Cardiac fibroblast (primary cell): ENCODE data around the gene RPL12.
A peak's percentile ranks its signal among the peaks of the same experiment; 100 is the strongest.
"Not testable (repeated sequence)": the region's sequence is repeated elsewhere in the genome, so short reads cannot be mapped to it uniquely, and the experiment has no call there.

Source experiments
- DNase-seq, 2 donors: peaks; one replicate each; pipeline versions ENCODE4 v3.0.0 to v3.0.0-alpha.2; 2010; ENCODE audit warnings: low read depth in 2 of 2
- H3K4me3 ChIP-seq, 2 donors: replicated peaks in 1 of 2; 1 replicate in 1 of 2; 2 replicates in 1 of 2; pipeline ENCODE4 v1.5.1; 2011; ENCODE audit warnings: low read depth in 2 of 2, low read length in 2 of 2, mild to moderate bottlenecking in 2 of 2, moderate library complexity in 1 of 2
- TF ChIP-seq, protein P1 (sequence below): IDR thresholded peaks from one replicate; pipeline ENCODE4 v1.5.1; 2011; ENCODE audit warnings: low read depth, mild to moderate bottlenecking, low read length, inconsistent platforms

The RPL12 gene

DNA sequence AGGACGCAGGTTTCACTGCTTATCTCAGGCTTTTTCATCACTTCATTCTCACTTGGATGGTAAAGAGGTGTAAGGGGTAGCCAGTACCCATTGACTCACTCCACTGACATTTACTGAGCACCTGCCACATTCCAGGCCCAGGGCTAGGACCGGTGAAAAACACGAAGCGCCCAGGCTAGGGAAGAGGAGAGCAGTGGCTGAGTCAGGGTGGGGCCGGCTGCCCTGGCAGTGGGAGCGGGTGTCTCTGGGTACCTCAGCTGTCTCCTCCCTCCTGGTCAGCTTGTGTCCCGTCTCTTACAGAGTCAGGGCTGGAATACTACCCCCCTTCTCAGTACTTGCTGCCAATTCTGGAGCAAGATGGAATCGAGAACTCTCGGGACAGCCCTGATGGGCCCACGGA is 22.3 kb upstream of the RPL12 start:
- no peak for DNase-seq
- H3K4me3 ChIP-seq: no peak overlapping the region
- TF ChIP-seq, protein P1, sequence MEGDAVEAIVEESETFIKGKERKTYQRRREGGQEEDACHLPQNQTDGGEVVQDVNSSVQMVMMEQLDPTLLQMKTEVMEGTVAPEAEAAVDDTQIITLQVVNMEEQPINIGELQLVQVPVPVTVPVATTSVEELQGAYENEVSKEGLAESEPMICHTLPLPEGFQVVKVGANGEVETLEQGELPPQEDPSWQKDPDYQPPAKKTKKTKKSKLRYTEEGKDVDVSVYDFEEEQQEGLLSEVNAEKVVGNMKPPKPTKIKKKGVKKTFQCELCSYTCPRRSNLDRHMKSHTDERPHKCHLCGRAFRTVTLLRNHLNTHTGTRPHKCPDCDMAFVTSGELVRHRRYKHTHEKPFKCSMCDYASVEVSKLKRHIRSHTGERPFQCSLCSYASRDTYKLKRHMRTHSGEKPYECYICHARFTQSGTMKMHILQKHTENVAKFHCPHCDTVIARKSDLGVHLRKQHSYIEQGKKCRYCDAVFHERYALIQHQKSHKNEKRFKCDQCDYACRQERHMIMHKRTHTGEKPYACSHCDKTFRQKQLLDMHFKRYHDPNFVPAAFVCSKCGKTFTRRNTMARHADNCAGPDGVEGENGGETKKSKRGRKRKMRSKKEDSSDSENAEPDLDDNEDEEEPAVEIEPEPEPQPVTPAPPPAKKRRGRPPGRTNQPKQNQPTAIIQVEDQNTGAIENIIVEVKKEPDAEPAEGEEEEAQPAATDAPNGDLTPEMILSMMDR: no peak

DNA sequence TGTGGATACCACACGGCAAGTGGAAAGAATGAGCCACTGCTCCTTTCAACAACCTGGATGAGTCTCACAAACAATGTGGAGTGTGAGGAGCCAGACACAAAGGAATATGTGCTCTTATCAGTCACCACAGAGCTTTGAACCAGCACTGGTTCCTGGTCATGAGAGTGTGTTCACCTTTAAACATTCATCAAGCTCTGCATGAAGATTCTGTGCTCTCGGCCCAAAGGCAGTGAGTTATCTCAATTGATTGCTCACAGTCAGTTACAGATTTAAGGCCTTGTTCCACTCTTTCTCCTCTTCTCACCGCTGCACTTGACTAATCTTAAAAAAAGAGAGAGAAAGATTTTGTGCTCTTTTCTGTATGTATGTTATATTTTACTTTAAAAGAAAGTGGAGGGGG is 19.5 kb upstream of the RPL12 start:
- DNase-seq: no peak
- TF ChIP-seq, protein P1: no peak
- H3K4me3 ChIP-seq: no peak overlapping the region

DNA sequence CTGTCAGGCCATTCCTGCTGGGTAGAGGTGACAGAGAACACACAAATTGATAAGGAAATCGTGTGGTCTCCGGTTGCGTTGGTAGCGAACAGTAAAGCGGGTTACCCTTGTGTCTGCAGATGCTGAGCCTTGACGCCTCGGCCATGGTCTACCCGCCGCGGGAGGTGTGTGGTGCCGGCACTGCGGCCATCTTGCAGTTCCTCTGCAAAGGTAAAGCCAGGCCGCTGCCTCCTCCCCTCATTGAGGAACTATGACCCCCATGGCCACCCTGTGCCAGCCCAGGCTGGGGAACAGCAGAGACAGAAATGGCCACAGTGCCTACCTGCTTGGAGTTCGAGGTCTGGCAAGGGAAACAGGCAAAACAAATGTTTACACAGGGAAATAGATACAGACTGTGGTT is 16.4 kb upstream of the RPL12 start:
- no peak overlapping the region for H3K4me3 ChIP-seq
- TF ChIP-seq, protein P1: no peak
- no peak for DNase-seq

DNA sequence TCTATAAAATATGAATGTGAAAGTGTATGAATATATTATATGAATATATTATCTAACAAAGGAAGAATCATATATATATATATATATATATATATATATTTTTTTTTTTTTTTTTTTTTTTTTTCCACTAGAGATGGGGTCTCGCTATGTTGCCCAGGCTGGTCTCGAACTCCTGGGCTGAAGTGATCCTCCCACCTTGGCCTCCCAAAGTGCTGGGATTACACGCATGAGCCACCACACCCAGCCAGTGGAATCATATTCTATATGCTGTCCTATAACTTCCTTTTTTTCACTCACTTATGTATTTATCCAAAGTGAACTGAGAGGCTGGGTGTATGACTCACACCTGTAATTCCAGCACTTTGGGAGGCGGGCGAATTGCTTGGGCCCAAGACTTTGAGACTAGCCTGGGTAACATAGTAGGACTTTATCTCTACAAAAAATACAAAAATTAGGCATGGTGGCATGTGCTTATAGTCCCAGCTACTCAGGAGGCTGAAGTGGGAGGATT is 15.3 kb upstream of the RPL12 start:
- H3K4me3 ChIP-seq, DNase-seq: not testable (repeated sequence)

DNA sequence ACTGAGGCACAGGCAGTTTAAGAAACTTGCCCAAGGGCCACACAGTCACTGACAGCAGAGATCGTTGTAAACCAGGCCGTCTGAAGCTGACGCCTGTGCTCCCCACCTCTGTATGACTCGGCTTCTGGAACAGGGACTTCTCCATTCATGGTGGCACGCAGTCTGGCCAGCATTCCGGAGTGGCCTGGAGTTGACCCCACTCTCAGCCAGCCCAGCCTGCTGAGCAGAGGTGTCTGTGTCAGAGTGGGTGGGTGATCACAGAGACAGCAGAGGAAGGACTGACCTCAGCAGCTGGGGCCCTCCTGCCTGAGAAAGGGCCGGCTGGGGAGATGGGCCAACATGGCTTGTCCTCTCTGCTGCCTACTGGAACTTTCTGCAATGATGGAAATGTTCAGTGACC is 12.7 kb upstream of the RPL12 start:
- DNase-seq: peak; percentile 36 to 51
- H3K4me3 ChIP-seq: no peak overlapping the region
- TF ChIP-seq, protein P1: no peak

DNA sequence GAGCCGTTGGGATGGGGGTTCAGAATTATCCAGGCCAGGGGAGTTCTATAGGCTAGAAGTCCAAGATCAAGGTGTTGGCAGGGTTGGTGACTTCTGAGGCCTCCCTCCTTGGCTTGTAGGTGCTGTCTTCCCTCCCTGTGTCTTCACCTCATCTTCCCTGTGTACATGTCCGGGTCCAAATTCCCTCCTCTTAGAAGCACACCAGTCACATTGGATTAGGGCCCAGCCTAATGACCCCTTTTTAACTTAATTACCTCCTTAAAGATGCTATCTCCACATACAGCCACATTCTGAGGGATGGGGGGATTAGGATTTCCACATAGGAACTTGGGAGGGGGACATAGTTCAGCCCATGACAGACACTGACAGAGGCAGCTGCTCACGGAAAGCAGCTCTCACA is 12.2 kb upstream of the RPL12 start:
- TF ChIP-seq, protein P1: no peak
- no peak overlapping the region for H3K4me3 ChIP-seq
- no peak for DNase-seq

DNA sequence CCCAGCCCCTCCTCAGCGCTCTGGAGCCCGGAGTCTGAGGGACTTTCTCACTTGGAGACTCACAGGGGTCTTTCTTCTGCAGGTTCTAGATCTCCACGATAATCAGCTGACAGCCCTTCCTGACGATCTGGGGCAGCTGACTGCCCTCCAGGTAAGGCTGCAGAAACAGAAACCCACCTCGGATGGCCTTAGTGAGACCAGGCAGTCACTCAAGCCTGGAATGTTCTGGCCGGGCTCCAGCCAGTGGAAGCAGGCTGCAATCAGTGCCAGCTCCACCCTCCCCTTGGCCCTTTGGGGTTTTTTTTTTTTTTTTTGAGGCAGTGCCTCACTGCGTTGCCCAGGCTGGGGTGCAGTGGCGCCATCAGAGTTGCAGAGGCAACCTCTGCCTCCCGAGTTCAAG is 7.7 kb upstream of the RPL12 start:
- DNase-seq: no peak
- TF ChIP-seq, protein P1: no peak
- H3K4me3 ChIP-seq: no peak overlapping the region
